ENCODE measurements around the gene MCEMP1.
"Not testable (repeated sequence)": the region's sequence is repeated elsewhere in the genome, so short reads cannot be mapped to it uniquely, and the experiment has no call there.

MCEMP1 gene

GRCh38 chr19:7637374-7638256 lies 39.3 kb upstream of the MCEMP1 start:
- DNase-seq (ENCODE audit: insufficient read length), result no peak
- FAIRE-seq, result peak; percentile 78
- TF ChIP-seq TAF1 (IDR thresholded peaks at IDR 0.05; ENCODE audit: borderline replicate concordance, low read depth, low read length) (no peak), POLR2A (IDR thresholded peaks at IDR 0.05; ENCODE audit: low read depth, low read length) (no peak), POLR2AphosphoS5 (IDR thresholded peaks at IDR 0.05; ENCODE audit: low read depth, low read length) (no peak; the same call in 1 of the 2 replicates)

- FAIRE-seq, result no peak
- TF ChIP-seq POLR2AphosphoS5 (IDR thresholded peaks at IDR 0.05; ENCODE audit: low read depth, low read length) (0 out of 2 replicates have a peak, but pooled peaks have one; percentile 18), POLR2A (IDR thresholded peaks at IDR 0.05; ENCODE audit: low read depth, low read length) (no peak)
- DNase-seq (ENCODE audit: insufficient read length), result no peak
These were observed 38.0 kb upstream of the MCEMP1 start for GRCh38 chr19:7638802-7639465.

GRCh38 chr19:7639863-7640348 lies 37.0 kb upstream of the MCEMP1 start:
- no peak for DNase-seq (ENCODE audit: insufficient read length)
- TF ChIP-seq POLR2AphosphoS5 (IDR thresholded peaks at IDR 0.05; ENCODE audit: low read depth, low read length), result peak; percentile 52; the same call in 1 of the 2 replicates
- TF ChIP-seq TAF1 (IDR thresholded peaks at IDR 0.05; ENCODE audit: borderline replicate concordance, low read depth, low read length), result no peak
- no peak for TF ChIP-seq POLR2A (IDR thresholded peaks at IDR 0.05; ENCODE audit: low read depth, low read length)
- peak; percentile 87 for FAIRE-seq

GRCh38 chr19:7640803-7641202 lies 36.1 kb upstream of the MCEMP1 start:
- TF ChIP-seq POLR2A (IDR thresholded peaks at IDR 0.05; ENCODE audit: low read depth, low read length) (no peak), TAF1 (IDR thresholded peaks at IDR 0.05; ENCODE audit: borderline replicate concordance, low read depth, low read length) (no peak)
- DNase-seq (ENCODE audit: insufficient read length) (no peak), FAIRE-seq (no peak)

GRCh38 chr19:7641290-7642276 lies 35.3 kb upstream of the MCEMP1 start:
- FAIRE-seq, result no peak
- TF ChIP-seq POLR2A (IDR thresholded peaks at IDR 0.05; ENCODE audit: low read depth, low read length) (no peak), POLR2AphosphoS5 (IDR thresholded peaks at IDR 0.05; ENCODE audit: low read depth, low read length) (no peak), TAF1 (IDR thresholded peaks at IDR 0.05; ENCODE audit: borderline replicate concordance, low read depth, low read length) (no peak)
- no peak for DNase-seq (ENCODE audit: insufficient read length)

GRCh38 chr19:7642295-7643030 lies 34.4 kb upstream of the MCEMP1 start:
- DNase-seq (ENCODE audit: insufficient read length), result no peak
- no peak for TF ChIP-seq POLR2AphosphoS5 (IDR thresholded peaks at IDR 0.05; ENCODE audit: low read depth, low read length)
- no peak for TF ChIP-seq TAF1 (IDR thresholded peaks at IDR 0.05; ENCODE audit: borderline replicate concordance, low read depth, low read length)
- TF ChIP-seq POLR2A (IDR thresholded peaks at IDR 0.05; ENCODE audit: low read depth, low read length), result no peak
- no peak for FAIRE-seq

- no peak for TF ChIP-seq POLR2AphosphoS5 (IDR thresholded peaks at IDR 0.05; ENCODE audit: low read depth, low read length)
- DNase-seq (ENCODE audit: insufficient read length) (no peak), FAIRE-seq (no peak)
These were observed 33.9 kb upstream of the MCEMP1 start for GRCh38 chr19:7643031-7643415.

- not testable (repeated sequence) for FAIRE-seq
These were observed 33.0 kb upstream of the MCEMP1 start for GRCh38 chr19:7643629-7644549.

GRCh38 chr19:7644550-7644877 lies 32.4 kb upstream of the MCEMP1 start:
- FAIRE-seq, result no peak
- no peak for TF ChIP-seq POLR2A (IDR thresholded peaks at IDR 0.05; ENCODE audit: low read depth, low read length)
- TF ChIP-seq POLR2AphosphoS5 (IDR thresholded peaks at IDR 0.05; ENCODE audit: low read depth, low read length), result no peak
- TF ChIP-seq TAF1 (IDR thresholded peaks at IDR 0.05; ENCODE audit: borderline replicate concordance, low read depth, low read length), result no peak
- DNase-seq (ENCODE audit: insufficient read length), result no peak

More at GRCh38 chr19:7643629-7644549, 33.0 kb upstream of the MCEMP1 start:
- DNase-seq (ENCODE audit: insufficient read length), result not testable (repeated sequence)

GRCh38 chr19:7645163-7645562 lies 31.7 kb upstream of the MCEMP1 start:
- no peak for FAIRE-seq
- DNase-seq (ENCODE audit: insufficient read length), result no peak
- no peak for TF ChIP-seq POLR2AphosphoS5 (IDR thresholded peaks at IDR 0.05; ENCODE audit: low read depth, low read length)
- 0 out of 2 replicates have a peak, but pooled peaks have one; percentile 29 for TF ChIP-seq POLR2A (IDR thresholded peaks at IDR 0.05; ENCODE audit: low read depth, low read length)
